Panc1 (cell line): ENCODE data around the gene SH3TC1.

ENCODE experiments used
- TCF7L2 ChIP-seq: IDR thresholded peaks from 2 replicates; pipeline ENCODE4 v1.6.1; 2011; ENCODE audit warnings: mild to moderate bottlenecking, low read depth, low read length, inconsistent platforms
- TF ChIP-seq, protein P1 (sequence below): fragments of 450-650 bp; IDR thresholded peaks from 2 replicates; pipeline ENCODE4 v1.5.1; 2017; ENCODE audit warnings: mild to moderate bottlenecking

DNA sequence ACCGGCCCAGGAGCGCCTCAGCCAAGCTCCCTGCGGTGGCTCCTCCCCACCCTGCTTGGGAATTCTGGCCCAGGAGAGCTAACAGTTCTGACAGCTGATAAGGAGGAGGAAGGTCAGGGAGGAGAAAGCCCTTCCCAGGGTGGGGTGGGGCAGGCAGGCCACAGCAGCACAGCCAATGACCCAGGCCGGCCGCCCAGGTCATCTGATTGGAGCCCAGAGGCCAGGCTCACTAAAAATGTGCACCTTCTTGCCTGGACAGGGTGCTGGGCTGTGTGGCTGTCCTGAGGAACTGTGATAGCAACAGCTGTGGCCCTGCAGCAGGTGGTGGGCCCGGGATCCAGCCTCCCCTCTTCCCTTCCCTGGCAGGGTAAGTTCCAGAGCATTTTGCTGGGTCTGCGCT is 17.2 kb upstream of the SH3TC1 start:
- no peak for TF ChIP-seq TCF7L2
- TF ChIP-seq, protein P1, sequence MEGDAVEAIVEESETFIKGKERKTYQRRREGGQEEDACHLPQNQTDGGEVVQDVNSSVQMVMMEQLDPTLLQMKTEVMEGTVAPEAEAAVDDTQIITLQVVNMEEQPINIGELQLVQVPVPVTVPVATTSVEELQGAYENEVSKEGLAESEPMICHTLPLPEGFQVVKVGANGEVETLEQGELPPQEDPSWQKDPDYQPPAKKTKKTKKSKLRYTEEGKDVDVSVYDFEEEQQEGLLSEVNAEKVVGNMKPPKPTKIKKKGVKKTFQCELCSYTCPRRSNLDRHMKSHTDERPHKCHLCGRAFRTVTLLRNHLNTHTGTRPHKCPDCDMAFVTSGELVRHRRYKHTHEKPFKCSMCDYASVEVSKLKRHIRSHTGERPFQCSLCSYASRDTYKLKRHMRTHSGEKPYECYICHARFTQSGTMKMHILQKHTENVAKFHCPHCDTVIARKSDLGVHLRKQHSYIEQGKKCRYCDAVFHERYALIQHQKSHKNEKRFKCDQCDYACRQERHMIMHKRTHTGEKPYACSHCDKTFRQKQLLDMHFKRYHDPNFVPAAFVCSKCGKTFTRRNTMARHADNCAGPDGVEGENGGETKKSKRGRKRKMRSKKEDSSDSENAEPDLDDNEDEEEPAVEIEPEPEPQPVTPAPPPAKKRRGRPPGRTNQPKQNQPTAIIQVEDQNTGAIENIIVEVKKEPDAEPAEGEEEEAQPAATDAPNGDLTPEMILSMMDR, result no peak
